MM.1S (cell line): ENCODE results near the gene IFNL3.

ENCODE experiments used
- CTCF ChIP-seq: fragments of 300-600 bp; sonication (generic); IDR thresholded peaks from 2 replicates; pipeline ENCODE4 v1.5.1; 2016; ENCODE audit warnings: antibody characterized with exemption, low read length, mixed read lengths
- EZH2 ChIP-seq: fragments of 300-600 bp; sonication (generic); optimal IDR thresholded peaks from 2 replicates; pipeline ENCODE3; 2017; ENCODE audit warnings: low read depth, mild to moderate bottlenecking, antibody characterized with exemption, low read length, mixed read lengths
- EZH2phosphoT487 ChIP-seq: fragments of 300-600 bp; sonication (generic); IDR thresholded peaks from 2 replicates; pipeline ENCODE4 v1.6.1; 2018; ENCODE audit warnings: antibody characterized with exemption, low read length

DNA sequence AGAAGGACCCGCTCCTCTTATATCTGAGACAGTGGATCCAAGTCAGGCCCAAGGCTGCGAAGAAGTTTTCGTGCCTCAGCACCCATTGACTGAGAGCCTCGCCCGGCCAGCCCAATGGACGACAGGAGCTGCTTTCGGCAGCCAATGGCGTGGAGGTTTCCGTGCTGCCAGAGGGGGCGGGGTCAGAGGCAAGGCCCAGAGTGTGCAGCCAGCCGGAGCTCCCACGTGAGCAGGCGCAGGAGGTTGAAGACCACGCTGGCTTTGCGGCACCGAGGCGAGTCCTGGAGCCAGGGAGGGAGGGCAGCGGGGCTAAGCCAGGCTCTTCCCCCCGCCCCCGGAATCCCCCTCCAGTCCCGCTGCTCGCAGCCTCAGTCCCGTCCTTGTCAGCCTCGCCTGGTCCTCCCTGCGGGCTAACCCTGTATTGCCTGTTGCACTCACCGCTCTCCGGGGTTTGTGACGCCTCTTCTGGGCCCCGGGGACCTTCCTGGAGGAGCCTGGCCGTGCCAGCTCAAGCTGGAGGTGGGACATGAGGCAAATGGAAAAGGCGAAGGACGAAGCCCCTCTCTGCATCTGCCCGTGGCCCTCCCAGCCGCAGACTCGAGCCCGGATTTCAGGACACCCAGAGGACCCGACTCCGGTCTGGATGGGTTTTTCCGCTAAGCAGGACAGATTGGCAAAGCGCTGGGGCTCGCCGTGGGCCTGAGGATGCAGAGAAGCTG, 2.3 kb upstream of the IFNL3 start:
- TF ChIP-seq CTCF (no peak), EZH2 (no peak), EZH2phosphoT487 (no peak)
